IMR-90 (cell line): ENCODE data around the gene SPESP1. TPM values are rescaled to one million over a fixed set of nuclear protein-coding genes. Genes with fewer than 3 reads are reported as not detected.

Experiments
- ATAC-seq: fragments of 200-7000 bp; cut with Tn5 transposase; 2 replicates; pipeline ENCODE4 v1.9.1; 2020; ENCODE audit warnings: low read depth, mild to moderate bottlenecking, moderate library complexity
- BruUV-seq: library from RNA; stranded (reverse); fragments of 400-500 nt; replicated peaks from 2 replicates; lab custom pipeline; 2021; lab: Mats Ljungman, UMichigan
- CTCF ChIA-PET: fragments of 300-600 bp; formaldehyde crosslinking; extraction: SDS; loops from one replicate; lab custom pipeline; 2021; ENCODE audit warnings: antibody characterized with exemption; lab: Yijun Ruan, JAX
- POLR2A ChIA-PET: fragments of 300-600 bp; sonication (Branson Sonifier 250); formaldehyde crosslinking; loops from one replicate; lab custom pipeline; 2022; ENCODE audit warnings: antibody characterized with exemption; ENCODE audit not compliant: unreplicated experiment; lab: Charles Lee
- DNase-seq: peaks from one replicate; pipeline ENCODE4 v3.0.0; 2013
- H2AFZ ChIP-seq: replicated peaks from 2 replicates; pipeline ENCODE3; 2013; ENCODE audit warnings: low read length, mild to moderate bottlenecking; ENCODE audit not compliant: poor library complexity
- H2AK5ac ChIP-seq: 2 replicates; pipeline ENCODE4 v1.6.1; 2013; ENCODE audit warnings: low read depth, low read length, inconsistent platforms
- H2AK9ac ChIP-seq: replicated peaks from 2 replicates; pipeline ENCODE3; 2013; ENCODE audit warnings: mild to moderate bottlenecking, low read depth, low read length, moderate library complexity; ENCODE audit not compliant: poor library complexity
- H2BK120ac ChIP-seq: 2 replicates; pipeline ENCODE4 v1.6.1; 2013; ENCODE audit warnings: low read depth, low read length, inconsistent platforms
- H2BK15ac ChIP-seq: 3 replicates; pipeline ENCODE4 v1.6.1; 2013; ENCODE audit warnings: low read depth, low read length, inconsistent platforms
- H2BK20ac ChIP-seq: 2 replicates; pipeline ENCODE4 v1.6.1; 2013; ENCODE audit warnings: low read depth, mild to moderate bottlenecking, inconsistent platforms, low read length, moderate library complexity
- H2BK5ac ChIP-seq: 2 replicates; pipeline ENCODE4 v1.6.1; 2013; ENCODE audit warnings: mild to moderate bottlenecking, low read depth, low read length, inconsistent platforms; ENCODE audit not compliant: poor library complexity, severe bottlenecking
- H3K14ac ChIP-seq: replicated peaks from 2 replicates; pipeline ENCODE4 v1.6.1; 2013; ENCODE audit warnings: low read depth, low read length, inconsistent platforms
- H3K18ac ChIP-seq: 2 replicates; pipeline ENCODE4 v1.6.1; 2013; ENCODE audit warnings: low read depth, low read length, control low read depth
- H3K23ac ChIP-seq: 2 replicates; pipeline ENCODE4 v1.6.1; 2013; ENCODE audit warnings: low read depth, low read length, inconsistent platforms
- H3K27ac ChIP-seq: 2 replicates; pipeline ENCODE4 v1.5.1; 2013; ENCODE audit warnings: mild to moderate bottlenecking, control low read depth, low read length; ENCODE audit not compliant: insufficient read depth
- H3K27me3 ChIP-seq: 2 replicates; pipeline ENCODE4 v1.6.1; 2013; ENCODE audit warnings: low read length; ENCODE audit not compliant: control insufficient read depth, insufficient read depth
- H3K36me3 ChIP-seq: 2 replicates; pipeline ENCODE4 v1.6.1; 2013; ENCODE audit warnings: low read length, mixed read lengths; ENCODE audit not compliant: control insufficient read depth, insufficient read depth
- H3K4ac ChIP-seq: 2 replicates; pipeline ENCODE4 v1.6.1; 2013; ENCODE audit warnings: low read depth, low read length, inconsistent platforms
- H3K4me1 ChIP-seq: 2 replicates; pipeline ENCODE4 v1.6.1; 2013; ENCODE audit warnings: low read length, mixed read lengths; ENCODE audit not compliant: control insufficient read depth, insufficient read depth
- H3K4me2 ChIP-seq: 2 replicates; pipeline ENCODE4 v1.6.1; 2013; ENCODE audit warnings: low read depth, mild to moderate bottlenecking, control low read depth, low read length, moderate library complexity
- H3K4me3 ChIP-seq: 2 replicates; pipeline ENCODE4 v1.5.1; 2013; ENCODE audit warnings: low read depth, mild to moderate bottlenecking, control low read depth, low read length, moderate library complexity; ENCODE audit not compliant: insufficient read depth
- H3K56ac ChIP-seq: 2 replicates; pipeline ENCODE4 v1.6.1; 2013; ENCODE audit warnings: low read length, inconsistent platforms; ENCODE audit not compliant: insufficient read depth; ENCODE audit errors: extremely low read depth
- H3K79me1 ChIP-seq, 2 experiments: 2 replicates each; pipeline ENCODE4 v1.6.1; 2013; ENCODE audit warnings: low read length in 2 of 2, inconsistent platforms in 1 of 2, low read depth in 1 of 2
- H3K9ac ChIP-seq: 2 replicates; pipeline ENCODE4 v1.6.1; 2013; ENCODE audit warnings: low read depth, low read length, control low read depth
- H3K9me1 ChIP-seq: 2 replicates; pipeline ENCODE4 v1.6.1; 2013; ENCODE audit warnings: low read length, inconsistent platforms; ENCODE audit not compliant: insufficient read depth
- H3K9me3 ChIP-seq: 2 replicates; pipeline ENCODE4 v1.6.1; 2013; ENCODE audit warnings: low read length; ENCODE audit not compliant: control insufficient read depth, insufficient read depth
- H4K20me1 ChIP-seq: 2 replicates; pipeline ENCODE4 v1.6.1; 2013; ENCODE audit warnings: low read length, inconsistent platforms; ENCODE audit not compliant: insufficient read depth
- H4K5ac ChIP-seq: 2 replicates; pipeline ENCODE4 v1.6.1; 2013; ENCODE audit warnings: mild to moderate bottlenecking, low read depth, low read length, control low read depth
- H4K8ac ChIP-seq, 2 experiments: 2 replicates each; pipeline ENCODE4 v1.6.1; 2013; ENCODE audit warnings: low read depth in 2 of 2, low read length in 2 of 2, control low read depth in 1 of 2, inconsistent platforms in 1 of 2
- H4K91ac ChIP-seq: 2 replicates; pipeline ENCODE4 v1.6.1; 2013; ENCODE audit warnings: low read depth, low read length, inconsistent platforms; ENCODE audit not compliant: insufficient read depth
- MAFK ChIP-seq: IDR thresholded peaks from 2 replicates; pipeline ENCODE4 v1.6.1; 2012; ENCODE audit warnings: low read depth, low read length, improper control_type of control experiment
- WGBS, 2 experiments: methylation state at CpG; one replicate each; pipeline versions ENCODE4 v1.1.5 to v1.1.7; 2013; ENCODE audit warnings: missing lambda C conversion rate in 2 of 2; ENCODE audit not compliant: insufficient read length in 1 of 2; ENCODE audit errors: extremely low coverage in 2 of 2; 5-methylcytosine and 5-hydroxymethylcytosine counted together
- dilution Hi-C: fragments of 300-500 bp; cut with HindIII; formaldehyde crosslinking; loops from one replicate; pipeline ENCODE4 v1.14.3; 2018; ENCODE audit warnings: low sequenced_read_pairs; ENCODE audit not compliant: unreplicated experiment
- in situ Hi-C: fragments of 300-500 bp; cut with MboI; formaldehyde crosslinking; loops from 3 replicates; pipeline ENCODE4 v1.14.3; 2019; ENCODE audit warnings: low sequenced_read_pairs, inconsistent platforms, mixed read lengths
- intact Hi-C: fragments of 100-400 bp; cut with micrococcal nuclease; formaldehyde crosslinking; loops from 2 replicates; pipeline ENCODE4 v1.10.0; 2022
- polyA plus RNA-seq, 3 experiments: library from polyadenylated mRNA; depleted of rRNA; stranded (reverse); fragments of >200 nt; gene quantifications; 2 replicates each; pipeline ENCODE4 v1.2.3, GENCODE V29; 2012; ENCODE audit warnings: low replicate concordance in 1 of 3
- total RNA-seq: library from RNA; depleted of rRNA; stranded (reverse); fragments of >200 nt; gene quantifications from 2 replicates; pipeline ENCODE4 v1.2.3, GENCODE V29; 2012
- TF ChIP-seq, protein P1 (sequence below): fragments of 150-350 bp; IDR thresholded peaks from 2 replicates; pipeline ENCODE4 v1.6.1; 2016; ENCODE audit warnings: low read depth, mild to moderate bottlenecking, low read length, moderate library complexity, borderline replicate concordance

The SPESP1 gene
- total and polyA plus RNA-seq, 2 of the 4 experiments (the other 2 are of a cell fraction), result 2.9 to 3.0 TPM

DNA sequence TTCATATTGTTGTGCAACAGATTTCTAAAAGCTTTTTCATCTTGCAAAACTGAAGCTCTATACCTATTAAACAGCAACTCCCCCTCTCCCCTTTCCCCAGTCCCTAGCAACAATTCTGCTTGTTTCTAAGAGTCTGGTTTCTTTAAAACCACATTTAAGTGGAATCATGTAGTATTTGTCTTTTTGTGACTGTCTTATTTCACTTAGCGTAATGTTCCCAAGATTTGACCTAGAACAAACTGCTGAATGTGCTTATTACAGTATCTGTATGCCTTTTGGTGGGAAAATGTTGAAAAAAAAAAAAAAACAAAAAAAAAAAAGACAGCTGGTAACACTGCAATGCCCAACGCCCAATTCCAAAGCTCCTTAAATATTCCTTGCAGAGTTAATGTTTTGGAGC is 19.5 kb upstream of the SPESP1 start:
- Histone ChIP-seq H3K9me1 (no peaks in the 10 kb centered on the region; the same call in 1 of the 2 replicates), H4K20me1 (no peaks in the 10 kb centered on the region), H3K4me1 (peaks cover 2% of the 10 kb centered on the region; the same call in 1 of the 2 replicates), H2BK20ac (no peak overlapping the region), H2AK5ac (no peak overlapping the region), H3K23ac (no peak overlapping the region), H2BK5ac (no peak overlapping the region), H2AK9ac (no peak overlapping the region), H3K79me1 (no peaks in the 10 kb centered on the region), H4K8ac (no peak overlapping the region), H2AFZ (no peak overlapping the region), H4K5ac (no peak overlapping the region), H3K18ac (no peak overlapping the region), H4K91ac (no peak overlapping the region), H2BK120ac (no peak overlapping the region), H3K4ac (no peak overlapping the region), H3K56ac (no peak overlapping the region), H2BK15ac (no peak overlapping the region), H3K9me3 (no peaks in the 10 kb centered on the region), H3K36me3 (no peaks in the 10 kb centered on the region), H3K9ac (no peak overlapping the region), H3K27me3 (peaks cover 25% of the 10 kb centered on the region), H3K4me2 (no peak overlapping the region), H3K14ac (no peak overlapping the region), H3K4me3 (no peak overlapping the region), H3K27ac (no peak overlapping the region)
- TF ChIP-seq MAFK, result 0 out of 2 replicates have a peak, but pooled peaks have one; percentile 12
- TF ChIP-seq, protein P1, sequence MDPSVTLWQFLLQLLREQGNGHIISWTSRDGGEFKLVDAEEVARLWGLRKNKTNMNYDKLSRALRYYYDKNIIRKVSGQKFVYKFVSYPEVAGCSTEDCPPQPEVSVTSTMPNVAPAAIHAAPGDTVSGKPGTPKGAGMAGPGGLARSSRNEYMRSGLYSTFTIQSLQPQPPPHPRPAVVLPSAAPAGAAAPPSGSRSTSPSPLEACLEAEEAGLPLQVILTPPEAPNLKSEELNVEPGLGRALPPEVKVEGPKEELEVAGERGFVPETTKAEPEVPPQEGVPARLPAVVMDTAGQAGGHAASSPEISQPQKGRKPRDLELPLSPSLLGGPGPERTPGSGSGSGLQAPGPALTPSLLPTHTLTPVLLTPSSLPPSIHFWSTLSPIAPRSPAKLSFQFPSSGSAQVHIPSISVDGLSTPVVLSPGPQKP, result no peak
- in situ Hi-C loops, result no loop called here
- dilution Hi-C loops, result no loop called here
- ATAC-seq (no peak), DNase-seq (no peak)
- intact Hi-C loops, result no loop called here
- POLR2A ChIA-PET, result interaction anchor here (0.6 kb wide), 1 partner anchor 19 kb away, joined by 4 read pairs; no protein-coding TSS in a partner anchor
- CTCF ChIA-PET, result no interaction called here
- BruUV-seq, result no TSS peak
- no CpG with 5 or more reads among the region's 2 CpGs for WGBS, 2 experiments
